NT2/D1 (cell line): Measurements from ENCODE around the gene MBOAT2.

Experiments
- DNase-seq: peaks from one replicate; pipeline ENCODE4 v3.0.0-alpha.2; 2011; ENCODE audit warnings: low read depth, low spot score
- H3K27me3 ChIP-seq: 2 replicates; pipeline ENCODE4 v1.6.0; 2011; ENCODE audit warnings: mild to moderate bottlenecking; ENCODE audit not compliant: insufficient read length, insufficient read depth
- H3K36me3 ChIP-seq: 2 replicates; pipeline ENCODE4 v1.6.1; 2011; ENCODE audit warnings: mild to moderate bottlenecking, low read length, mixed read lengths; ENCODE audit not compliant: insufficient read depth, insufficient read length
- H3K4me1 ChIP-seq: 2 replicates; pipeline ENCODE4 v1.5.1; 2011; ENCODE audit not compliant: insufficient read depth, insufficient read length
- H3K4me3 ChIP-seq: 2 replicates; pipeline ENCODE4 v1.5.1; 2011; ENCODE audit warnings: low read depth; ENCODE audit not compliant: insufficient read length
- H3K9ac ChIP-seq: 2 replicates; pipeline ENCODE4 v1.6.0; 2011; ENCODE audit warnings: low read depth; ENCODE audit not compliant: insufficient read length
- H3K9me3 ChIP-seq: 2 replicates; pipeline ENCODE4 v1.5.1; 2011; ENCODE audit warnings: mild to moderate bottlenecking, low read length; ENCODE audit not compliant: insufficient read depth
- SUZ12 ChIP-seq: IDR thresholded peaks from 2 replicates; pipeline ENCODE4 v1.6.1; 2011; ENCODE audit not compliant: insufficient read length, insufficient read depth; ENCODE audit errors: extremely low read depth
- YY1 ChIP-seq: IDR thresholded peaks from 2 replicates; pipeline ENCODE4 v1.6.1; 2011; ENCODE audit not compliant: insufficient read length, insufficient read depth
- ZNF274 ChIP-seq: IDR thresholded peaks from 2 replicates; pipeline ENCODE4 v1.6.1; 2011; ENCODE audit warnings: mild to moderate bottlenecking, low read depth, low read length

Gene MBOAT2

GRCh38 chr2:8966123-8966908 is 37.2 kb downstream of the MBOAT2 start:
- Histone ChIP-seq H3K9me3 (no peaks in the 10 kb centered on the region), H3K27me3 (no peaks in the 10 kb centered on the region), H3K36me3 (no peaks in the 10 kb centered on the region), H3K9ac (no peak overlapping the region), H3K4me3 (no peak overlapping the region), H3K4me1 (no peaks in the 10 kb centered on the region)
- TF ChIP-seq ZNF274 (no peak), YY1 (no peak), SUZ12 (no peak)
- no peak for DNase-seq

- no peak overlapping the region for H3K9ac ChIP-seq
- no peak for DNase-seq
- no peaks in the 10 kb centered on the region for H3K9me3 ChIP-seq
- no peaks in the 10 kb centered on the region for H3K4me1 ChIP-seq
- H3K27me3 ChIP-seq, result no peaks in the 10 kb centered on the region
- no peak overlapping the region for H3K4me3 ChIP-seq
- TF ChIP-seq SUZ12 (no peak), ZNF274 (no peak), YY1 (no peak)
- H3K36me3 ChIP-seq, result no peaks in the 10 kb centered on the region
Measured at GRCh38 chr2:8965216-8965969, 38.1 kb downstream of the MBOAT2 start.

- H3K4me3 ChIP-seq, result no peak overlapping the region
- TF ChIP-seq YY1, result no peak
- TF ChIP-seq ZNF274, result no peak
- TF ChIP-seq SUZ12, result no peak
- no peak for DNase-seq
- no peaks in the 10 kb centered on the region for H3K27me3 ChIP-seq
- no peaks in the 10 kb centered on the region for H3K9me3 ChIP-seq
- H3K9ac ChIP-seq, result no peak overlapping the region
- no peaks in the 10 kb centered on the region for H3K36me3 ChIP-seq
- H3K4me1 ChIP-seq, result no peaks in the 10 kb centered on the region
Measured at GRCh38 chr2:8962890-8963289, 40.6 kb downstream of the MBOAT2 start.

GRCh38 chr2:8957628-8958027 is 45.9 kb downstream of the MBOAT2 start:
- Histone ChIP-seq H3K9me3 (peaks cover 27% of the 10 kb centered on the region), H3K9ac (no peak overlapping the region), H3K27me3 (no peaks in the 10 kb centered on the region), H3K4me3 (no peak overlapping the region), H3K4me1 (peaks cover 2% of the 10 kb centered on the region), H3K36me3 (peaks cover 11% of the 10 kb centered on the region)
- no peak for DNase-seq
- TF ChIP-seq SUZ12, result no peak
- TF ChIP-seq ZNF274, result no peak
- no peak for TF ChIP-seq YY1

- TF ChIP-seq YY1 (no peak), SUZ12 (no peak), ZNF274 (no peak)
- no peak overlapping the region for H3K4me3 ChIP-seq
- no peaks in the 10 kb centered on the region for H3K27me3 ChIP-seq
- H3K4me1 ChIP-seq, result peaks cover 2% of the 10 kb centered on the region
- no peak overlapping the region for H3K9ac ChIP-seq
- no peak for DNase-seq
- H3K9me3 ChIP-seq, result peaks cover 33% of the 10 kb centered on the region
- H3K36me3 ChIP-seq, result peaks cover 11% of the 10 kb centered on the region
Measured at GRCh38 chr2:8956774-8957173, 46.7 kb downstream of the MBOAT2 start.

- no peak for TF ChIP-seq SUZ12
- TF ChIP-seq YY1, result no peak
- no peak for TF ChIP-seq ZNF274
- H3K4me1 ChIP-seq, result peaks cover 2% of the 10 kb centered on the region
- no peak for DNase-seq
Measured at GRCh38 chr2:8954990-8955389, 48.5 kb downstream of the MBOAT2 start.

GRCh38 chr2:8953525-8953924 is 50.0 kb downstream of the MBOAT2 start:
- no peak overlapping the region for H3K9ac ChIP-seq
- no peak for DNase-seq
- peaks cover 11% of the 10 kb centered on the region for H3K36me3 ChIP-seq
- no peaks in the 10 kb centered on the region for H3K27me3 ChIP-seq
- H3K4me3 ChIP-seq, result no peak overlapping the region
- H3K9me3 ChIP-seq, result peaks cover 33% of the 10 kb centered on the region
- peaks cover 2% of the 10 kb centered on the region for H3K4me1 ChIP-seq
- TF ChIP-seq ZNF274, result no peak
- no peak for TF ChIP-seq YY1
- TF ChIP-seq SUZ12, result no peak

More at GRCh38 chr2:8954990-8955389, 48.5 kb downstream of the MBOAT2 start:
- peaks cover 33% of the 10 kb centered on the region for H3K9me3 ChIP-seq
- H3K36me3 ChIP-seq, result peaks cover 11% of the 10 kb centered on the region
- no peaks in the 10 kb centered on the region for H3K27me3 ChIP-seq
- H3K9ac ChIP-seq, result no peak overlapping the region
- H3K4me3 ChIP-seq, result no peak overlapping the region
